Measurements from ENCODE around the gene RNF25. TPM values are rescaled to one million over a fixed set of nuclear protein-coding genes. Genes with fewer than 3 reads are reported as not detected.

The RNF25 gene
- total and polyA plus RNA-seq, 2 of the 8 experiments (the other 6 are each of a cell fraction or from before 2014, with no cell fraction given) = 19.6 to 29.6 TPM

DNA sequence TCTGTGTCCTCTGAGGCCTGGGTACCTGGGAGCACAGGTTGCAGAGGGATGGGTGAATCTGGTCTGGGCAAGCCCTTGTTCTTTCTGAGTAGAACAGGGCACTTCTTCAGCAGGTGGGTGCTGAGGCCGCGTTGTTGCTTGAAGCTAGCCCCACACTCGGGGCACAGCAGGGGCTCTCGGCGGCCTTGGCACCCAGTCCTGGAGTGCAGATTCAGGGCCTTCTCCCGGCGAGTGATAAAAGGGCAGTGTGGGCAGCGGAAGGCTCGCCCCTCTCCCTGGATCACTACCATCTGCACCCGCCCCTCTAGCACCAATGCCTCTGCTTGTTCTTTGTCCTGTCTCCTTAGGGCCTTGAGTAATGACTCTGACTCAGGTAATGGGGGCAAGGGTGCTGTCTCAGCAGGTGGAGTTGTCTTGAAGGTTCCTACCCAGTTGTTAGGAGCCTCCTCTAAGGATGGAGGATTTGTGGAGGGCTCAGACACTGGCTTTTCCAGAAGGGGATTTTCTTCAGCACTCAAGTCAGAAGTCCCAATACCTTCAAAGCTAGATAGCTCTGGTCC lies 28.0 kb downstream of the RNF25 start:
- Histone ChIP-seq H3K27ac (ENCODE audit: low read depth, low read length) (no peak overlapping the region), H2BK12ac (ENCODE audit: low read depth, low read length) (no peak overlapping the region), H3K4me1 (replicated peaks in 1 of 4; ENCODE audit: control insufficient read depth in 3 of 4, insufficient read depth in 4 of 4, low read length in 3 of 4) (no peaks in the 10 kb centered on the region), H4K20me1 (replicated peaks in 1 of 2; ENCODE audit: control insufficient read depth in 1 of 2, insufficient read depth in 2 of 2, low read length in 2 of 2) (peaks cover 2 to 10% of the 10 kb centered on the region in 2 experiments), H3K56ac (replicated peaks; ENCODE audit: insufficient read length, low read depth, low read length) (no peak overlapping the region), H3K4me3 (ENCODE audit: extremely low read depth in 1 of 4, insufficient read depth in 2 of 4, low read depth in 3 of 4, low read length in 4 of 4) (no peak overlapping the region), H2AK5ac (ENCODE audit: low read depth, low read length) (no peak overlapping the region), H4K5ac (ENCODE audit: insufficient read length, low read depth, low read length) (no peak overlapping the region), H4K91ac (replicated peaks; ENCODE audit: insufficient read length, low read length) (no peak overlapping the region), H3K23ac (ENCODE audit: insufficient read length) (no peak overlapping the region), H2AFZ (ENCODE audit: low read length) (no peak overlapping the region), H4K8ac (ENCODE audit: extremely low read depth, insufficient read depth, low read length) (no peak overlapping the region), H2BK15ac (ENCODE audit: low read length) (no peak overlapping the region), H3K9ac (replicated peaks in 1 of 4; ENCODE audit: extremely low read depth in 1 of 4, low read depth in 3 of 4, low read length in 3 of 4) (no peak overlapping the region), H3K36me3 (ENCODE audit: control insufficient read depth in 2 of 4, insufficient read depth in 4 of 4, low read length in 3 of 4) (peaks cover 43 to 80% (median 68%) of the 10 kb centered on the region in 4 experiments), H2BK5ac (ENCODE audit: low read depth, low read length) (no peak overlapping the region), H3K79me2 (ENCODE audit: control insufficient read depth in 1 of 2, insufficient read depth in 2 of 2, low read length in 2 of 2) (no peaks in the 10 kb centered on the region; a peak in 1 of 4 replicates), H3K4me2 (ENCODE audit: insufficient read depth in 1 of 2, low read depth in 2 of 2, low read length in 2 of 2) (no peak overlapping the region), H2BK20ac (ENCODE audit: low read length) (no peak overlapping the region), H3K18ac (ENCODE audit: extremely low read depth, low read length) (no peak overlapping the region), H2BK120ac (replicated peaks; ENCODE audit: low read depth, low read length) (no peak overlapping the region), H3K4ac (replicated peaks; ENCODE audit: insufficient read length, low read depth, low read length) (no peak overlapping the region), H3K9me3 (ENCODE audit: insufficient read depth in 2 of 2, low read depth in 1 of 2, low read length in 1 of 2) (no peaks in the 10 kb centered on the region), H3K14ac (ENCODE audit: insufficient read length) (no peak overlapping the region), H3K27me3 (replicated peaks in 1 of 4; ENCODE audit: control insufficient read depth in 3 of 4, extremely low read depth in 1 of 4, insufficient read depth in 3 of 4, low read length in 3 of 4) (no peaks in the 10 kb centered on the region), H3K79me1 (ENCODE audit: low read depth, low read length) (no peaks in the 10 kb centered on the region), H3K23me2 (ENCODE audit: low read depth, low read length) (no peaks in the 10 kb centered on the region)
- 94% methylated on average over 10 of the region's 10 CpGs; no CpG with 5 or more reads in 1 of the 2 experiments for WGBS, 2 experiments (ENCODE audit: extremely low coverage in 1 of 2, insufficient coverage in 1 of 2, insufficient read length in 1 of 2, insufficient replicate concordance in 2 of 2, low coverage in 1 of 2, low lambda C conversion rate in 2 of 2, missing lambda C conversion rate in 1 of 2)
- FAIRE-seq = no peak
- DNase-seq (ENCODE audit: low read depth in 1 of 2, low spot score in 2 of 2) = no peak
- ChIA-PET POLR2A (ENCODE audit: partially characterized antibody) (interaction anchor here (0.8 to 3.5 kb wide), 4 partner anchors 8 to 65 kb away, joined by 3 to 13 read pairs (median 8); partner anchors contain the start of genes BCS1L and ZNF142), CTCF (ENCODE audit: partially characterized antibody) (interaction anchor here (1.2 to 1.7 kb wide), 3 partner anchors 14 to 67 kb away, joined by 4 to 5 read pairs (median 4); no protein-coding TSS in a partner anchor)
- TF ChIP-seq SIX5 (IDR thresholded peaks at IDR 0.05; ENCODE audit: low read depth, low read length) (no peak), KDM5A (IDR thresholded peaks at IDR 0.05; ENCODE audit: low read length) (no peak), ZNF274 (IDR thresholded peaks at IDR 0.05; ENCODE audit: borderline replicate concordance, extremely low read depth, low read length) (no peak), TAF1 (IDR thresholded peaks at IDR 0.05; ENCODE audit: low read depth, low read length) (no peak), CREB1 (IDR thresholded peaks at IDR 0.05) (no peak), BRCA1 (IDR thresholded peaks at IDR 0.05; ENCODE audit: low read depth, low read length) (no peak), YY1 (IDR thresholded peaks at IDR 0.05; ENCODE audit: low read depth, low read length) (no peak), POU5F1 (IDR thresholded peaks at IDR 0.05; ENCODE audit: low read depth, low read length) (no peak)
- TF ChIP-seq, protein P1, sequence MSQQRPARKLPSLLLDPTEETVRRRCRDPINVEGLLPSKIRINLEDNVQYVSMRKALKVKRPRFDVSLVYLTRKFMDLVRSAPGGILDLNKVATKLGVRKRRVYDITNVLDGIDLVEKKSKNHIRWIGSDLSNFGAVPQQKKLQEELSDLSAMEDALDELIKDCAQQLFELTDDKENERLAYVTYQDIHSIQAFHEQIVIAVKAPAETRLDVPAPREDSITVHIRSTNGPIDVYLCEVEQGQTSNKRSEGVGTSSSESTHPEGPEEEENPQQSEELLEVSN (IDR thresholded peaks at IDR 0.05) = no peak
- TF ChIP-seq, protein P2, sequence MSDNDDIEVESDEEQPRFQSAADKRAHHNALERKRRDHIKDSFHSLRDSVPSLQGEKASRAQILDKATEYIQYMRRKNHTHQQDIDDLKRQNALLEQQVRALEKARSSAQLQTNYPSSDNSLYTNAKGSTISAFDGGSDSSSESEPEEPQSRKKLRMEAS (IDR thresholded peaks at IDR 0.05) = no peak
- TF ChIP-seq, protein P3, sequence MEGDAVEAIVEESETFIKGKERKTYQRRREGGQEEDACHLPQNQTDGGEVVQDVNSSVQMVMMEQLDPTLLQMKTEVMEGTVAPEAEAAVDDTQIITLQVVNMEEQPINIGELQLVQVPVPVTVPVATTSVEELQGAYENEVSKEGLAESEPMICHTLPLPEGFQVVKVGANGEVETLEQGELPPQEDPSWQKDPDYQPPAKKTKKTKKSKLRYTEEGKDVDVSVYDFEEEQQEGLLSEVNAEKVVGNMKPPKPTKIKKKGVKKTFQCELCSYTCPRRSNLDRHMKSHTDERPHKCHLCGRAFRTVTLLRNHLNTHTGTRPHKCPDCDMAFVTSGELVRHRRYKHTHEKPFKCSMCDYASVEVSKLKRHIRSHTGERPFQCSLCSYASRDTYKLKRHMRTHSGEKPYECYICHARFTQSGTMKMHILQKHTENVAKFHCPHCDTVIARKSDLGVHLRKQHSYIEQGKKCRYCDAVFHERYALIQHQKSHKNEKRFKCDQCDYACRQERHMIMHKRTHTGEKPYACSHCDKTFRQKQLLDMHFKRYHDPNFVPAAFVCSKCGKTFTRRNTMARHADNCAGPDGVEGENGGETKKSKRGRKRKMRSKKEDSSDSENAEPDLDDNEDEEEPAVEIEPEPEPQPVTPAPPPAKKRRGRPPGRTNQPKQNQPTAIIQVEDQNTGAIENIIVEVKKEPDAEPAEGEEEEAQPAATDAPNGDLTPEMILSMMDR (IDR thresholded peaks at IDR 0.05; ENCODE audit: control extremely low read depth in 1 of 3, insufficient read depth in 1 of 3, low read depth in 1 of 3, low read length in 3 of 3) = no peak

All from H1 (cell line).